ENCODE data around the gene FXYD7.

The FXYD7 gene

GRCh38 chr19:35142606-35143230, 337 bp upstream of the FXYD7 start:
- no peak overlapping the region for H3K27ac ChIP-seq (ENCODE audit: extremely low read depth, low read depth, low read length)
- peaks cover 31% of the 10 kb centered on the region for H3K4me1 ChIP-seq (ENCODE audit: control insufficient read depth, insufficient read depth, low read length)
- ChIA-PET POLR2A (interaction anchor here (0.6 to 1.9 kb wide), 6 partner anchors 18 to 465 kb away, joined by 3 to 21 read pairs (median 6); partner anchors contain the start of gene ZNF302), CTCF (interaction anchor here (0.6 to 4.7 kb wide), 46 partner anchors 11 to 494 kb away, joined by 3 to 82 read pairs (median 6); partner anchors contain the start of genes FAM187B, FXYD3, FXYD5 and ZNF792)
- H3K36me3 ChIP-seq (ENCODE audit: control insufficient read depth in 2 of 2, insufficient read depth in 1 of 2, low read length in 2 of 2): no peaks in the 10 kb centered on the region; a peak in 1 of 3 replicates
- no peak overlapping the region for H3K4me3 ChIP-seq (ENCODE audit: low read depth, low read length)
- no peaks in the 10 kb centered on the region for H3K9me3 ChIP-seq (ENCODE audit: control insufficient read depth, insufficient read depth, low read depth, low read length)
- TF ChIP-seq EGR2 (tag by site-specific recombination; IDR thresholded peaks at IDR 0.05; ENCODE audit: low read depth) (peak; percentile 94), BCL6B (tag by site-specific recombination; IDR thresholded peaks at IDR 0.05) (no peak), ZNF394 (tag by site-specific recombination; IDR thresholded peaks at IDR 0.05; ENCODE audit: borderline replicate concordance) (no peak), ZNF768 (tag by site-specific recombination; IDR thresholded peaks at IDR 0.05) (no peak), ZNF426 (tag by site-specific recombination; IDR thresholded peaks at IDR 0.05) (no peak), ZBTB10 (tag by site-specific recombination; IDR thresholded peaks at IDR 0.05) (peak; percentile 43; the same call in 1 of the 2 replicates), ZNF518A (tag by site-specific recombination; conservative IDR thresholded peaks at IDR 0.05; ENCODE audit: low read depth) (no peak), GLIS2 (tag by site-specific recombination; IDR thresholded peaks at IDR 0.05) (peak; percentile 66), ZNF202 (tag by site-specific recombination; IDR thresholded peaks at IDR 0.05; ENCODE audit: borderline replicate concordance) (no peak), ZNF571 (tag by site-specific recombination; IDR thresholded peaks at IDR 0.05) (no peak), ZNF843 (tag by site-specific recombination; IDR thresholded peaks at IDR 0.05) (no peak), ZNF416 (tag by site-specific recombination; IDR thresholded peaks at IDR 0.05) (no peak), REPIN1 (tag by site-specific recombination; IDR thresholded peaks at IDR 0.05; ENCODE audit: low read depth) (no peak), ZNF341 (tag by site-specific recombination; IDR thresholded peaks at IDR 0.05; ENCODE audit: low read depth) (peak; percentile 100), ATF2 (tag by site-specific recombination; IDR thresholded peaks at IDR 0.05; ENCODE audit: low read depth) (no peak), ZNF707 (tag by site-specific recombination; IDR thresholded peaks at IDR 0.05) (no peak), PBX3 (CRISPR knock-in tag; IDR thresholded peaks at IDR 0.05) (no peak), ZNF658 (tag by site-specific recombination; IDR thresholded peaks at IDR 0.05) (no peak), KLF1 (tag by site-specific recombination; IDR thresholded peaks at IDR 0.05) (peak; percentile 89), MYNN (tag by site-specific recombination; IDR thresholded peaks at IDR 0.05; ENCODE audit: borderline replicate concordance) (no peak), ZFHX2 (tag by site-specific recombination; conservative IDR thresholded peaks at IDR 0.05) (peak; percentile 97), ZNF24 (tag by site-specific recombination; IDR thresholded peaks at IDR 0.05) (no peak), ZBTB1 (tag by site-specific recombination; IDR thresholded peaks at IDR 0.05) (no peak), ZNF138 (tag by site-specific recombination; IDR thresholded peaks at IDR 0.05; ENCODE audit: borderline replicate concordance) (no peak), ZSCAN30 (tag by site-specific recombination; IDR thresholded peaks at IDR 0.05) (no peak), ZNF600 (tag by site-specific recombination; IDR thresholded peaks at IDR 0.05) (peak; percentile 65), ZBTB21 (tag by site-specific recombination; IDR thresholded peaks at IDR 0.05) (0 out of 2 replicates have a peak, but pooled peaks have one; percentile 16)
